B cell (primary cell): ENCODE data around the gene ADAM17.

ENCODE experiments used
- CTCF ChIP-seq: fragments of 200-600 bp; IDR thresholded peaks from one replicate; pipeline ENCODE4 v1.8.0; 2022; ENCODE audit warnings: antibody characterized with exemption, mild to moderate bottlenecking
- EZH2 ChIP-seq: IDR thresholded peaks from 2 replicates; pipeline ENCODE4 v1.6.1; 2012; ENCODE audit warnings: borderline replicate concordance, low read depth, mild to moderate bottlenecking, moderate library complexity, low read length; ENCODE audit not compliant: insufficient read depth, poor library complexity, severe bottlenecking

GRCh38 chr2:9532421-9532820 is 23.2 kb downstream of the ADAM17 start:
- TF ChIP-seq CTCF = no peak
- no peak for TF ChIP-seq EZH2
